ENCODE data around the gene USP3.
A peak's percentile ranks its signal among the peaks of the same experiment; 100 is the strongest.

The USP3 gene

DNA sequence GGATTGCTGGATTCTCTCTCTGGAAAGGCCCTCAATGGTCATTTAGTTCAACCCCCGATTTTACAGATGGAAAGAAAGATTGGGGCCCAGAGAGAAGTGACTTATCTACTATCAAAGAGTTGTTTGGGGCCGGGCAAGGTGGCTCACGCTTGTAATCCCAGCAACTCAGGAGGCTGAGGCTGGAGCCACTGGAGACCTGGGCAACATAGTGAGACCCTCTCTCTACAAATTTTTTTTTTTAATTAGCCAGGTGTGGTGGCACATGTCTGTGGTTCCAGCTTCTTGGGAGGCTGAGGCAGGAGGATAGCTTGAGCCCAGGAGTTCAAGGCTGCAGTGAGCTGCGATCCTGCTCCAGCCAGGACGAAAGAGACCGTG, 5.2 kb upstream of the USP3 start:
- no peak for DNase-seq

DNA sequence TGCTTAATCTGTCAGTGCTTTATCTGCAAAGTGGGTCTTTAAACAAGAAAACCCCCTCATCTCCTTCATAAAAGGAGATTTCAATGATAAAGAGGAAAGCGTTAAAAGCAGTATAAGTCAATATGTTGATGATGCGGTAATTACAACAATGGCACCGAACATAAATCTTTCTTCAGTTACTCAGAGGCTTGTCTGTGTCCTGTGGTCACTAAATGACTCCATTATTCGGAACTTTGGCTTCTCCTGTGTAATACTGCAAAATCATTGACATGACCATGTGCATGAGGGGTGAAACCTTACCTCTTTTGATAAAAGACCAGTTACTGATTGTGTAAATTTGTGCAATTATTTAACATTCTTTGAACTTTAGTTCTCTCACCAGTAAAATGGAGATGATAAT, 4.8 kb upstream of the USP3 start:
- no peak for DNase-seq

- DNase-seq = no peak
These were observed 3.8 kb upstream of the USP3 start for GRCh38 chr15:63500265-63501250.

GRCh38 chr15:63501256-63502089, 2.9 kb upstream of the USP3 start:
- peak; percentile 44 for DNase-seq

- DNase-seq = no peak
These were observed 2.1 kb upstream of the USP3 start for GRCh38 chr15:63502137-63502766.

GRCh38 chr15:63502843-63503738, 1.3 kb upstream of the USP3 start:
- DNase-seq = peak; percentile 71

DNA sequence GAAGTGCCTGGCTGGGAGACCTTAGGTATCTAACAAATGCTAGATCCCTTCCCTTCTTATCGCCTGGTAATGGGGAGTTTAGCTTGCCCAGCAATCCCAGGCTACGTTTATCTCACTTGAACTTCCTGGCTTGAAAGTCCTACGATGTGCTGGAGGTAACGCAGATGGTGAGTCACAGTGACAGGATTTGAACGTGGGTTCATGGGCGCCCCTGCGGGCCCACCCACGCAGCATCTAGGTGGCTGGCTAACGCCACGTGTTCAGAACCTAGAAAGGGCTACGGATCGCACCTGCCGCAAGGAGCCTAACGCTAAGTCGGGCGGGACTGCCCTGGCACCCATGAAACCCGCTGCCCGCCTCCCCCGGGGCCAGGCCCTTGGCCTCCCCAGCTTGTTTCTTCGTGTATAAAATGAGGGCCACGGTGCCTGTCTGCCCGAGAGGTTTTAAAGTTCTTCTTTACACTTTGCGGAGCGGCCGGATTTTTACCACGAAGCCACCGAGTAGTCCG, 600 bp upstream of the USP3 start:
- DNase-seq = peak; percentile 92

DNA sequence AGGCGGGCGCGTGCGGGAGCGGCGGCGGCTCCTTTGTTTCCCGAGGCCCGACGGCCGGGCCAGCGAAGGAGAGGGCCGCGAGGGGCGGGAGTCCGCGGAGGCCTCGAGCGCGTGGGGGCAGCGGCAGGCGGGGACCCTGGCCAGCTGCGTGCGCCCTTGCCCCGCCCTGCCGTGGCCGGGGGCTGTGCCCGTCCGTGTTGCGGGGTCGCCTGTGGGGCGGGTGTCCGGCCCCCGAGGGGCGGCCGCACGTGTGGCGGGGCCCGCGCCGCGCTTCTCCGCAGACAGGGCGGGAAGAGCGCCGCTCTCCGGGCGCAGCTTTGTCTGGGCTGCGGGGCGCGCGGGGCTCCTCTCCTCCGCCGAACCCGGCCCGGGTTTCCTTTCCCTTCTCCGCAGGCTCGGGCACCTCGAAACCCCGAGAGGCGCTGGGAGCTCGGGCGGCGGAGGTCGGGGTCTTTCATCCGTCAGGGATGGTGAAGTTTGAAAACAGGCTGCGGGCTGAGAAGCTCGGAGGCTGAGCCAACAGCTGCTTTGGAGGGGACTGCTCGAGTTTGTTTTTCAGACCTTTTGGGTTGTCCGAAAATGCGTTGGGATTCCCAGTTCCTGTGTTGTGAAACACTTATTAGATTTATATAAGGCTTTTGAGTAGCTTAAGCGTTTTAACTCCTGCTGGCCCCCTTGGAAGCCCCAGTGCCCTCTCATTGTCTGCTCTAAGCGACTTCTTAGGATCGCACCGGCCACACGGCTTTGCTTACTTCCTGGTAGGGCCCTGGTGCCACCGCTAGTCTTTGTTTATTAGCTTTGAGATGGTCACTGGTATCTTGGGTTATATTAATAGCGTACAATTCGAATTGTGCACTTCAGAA, 817 bp downstream of the USP3 start:
- DNase-seq = peak; percentile 51

GRCh38 chr15:63505842-63506222, 1.4 kb downstream of the USP3 start:
- no peak for DNase-seq

- DNase-seq = peak; percentile 50
These were observed 2.2 kb downstream of the USP3 start for GRCh38 chr15:63506537-63507035.

- no peak for DNase-seq
These were observed 3.8 kb downstream of the USP3 start for GRCh38 chr15:63507878-63508818.

DNA sequence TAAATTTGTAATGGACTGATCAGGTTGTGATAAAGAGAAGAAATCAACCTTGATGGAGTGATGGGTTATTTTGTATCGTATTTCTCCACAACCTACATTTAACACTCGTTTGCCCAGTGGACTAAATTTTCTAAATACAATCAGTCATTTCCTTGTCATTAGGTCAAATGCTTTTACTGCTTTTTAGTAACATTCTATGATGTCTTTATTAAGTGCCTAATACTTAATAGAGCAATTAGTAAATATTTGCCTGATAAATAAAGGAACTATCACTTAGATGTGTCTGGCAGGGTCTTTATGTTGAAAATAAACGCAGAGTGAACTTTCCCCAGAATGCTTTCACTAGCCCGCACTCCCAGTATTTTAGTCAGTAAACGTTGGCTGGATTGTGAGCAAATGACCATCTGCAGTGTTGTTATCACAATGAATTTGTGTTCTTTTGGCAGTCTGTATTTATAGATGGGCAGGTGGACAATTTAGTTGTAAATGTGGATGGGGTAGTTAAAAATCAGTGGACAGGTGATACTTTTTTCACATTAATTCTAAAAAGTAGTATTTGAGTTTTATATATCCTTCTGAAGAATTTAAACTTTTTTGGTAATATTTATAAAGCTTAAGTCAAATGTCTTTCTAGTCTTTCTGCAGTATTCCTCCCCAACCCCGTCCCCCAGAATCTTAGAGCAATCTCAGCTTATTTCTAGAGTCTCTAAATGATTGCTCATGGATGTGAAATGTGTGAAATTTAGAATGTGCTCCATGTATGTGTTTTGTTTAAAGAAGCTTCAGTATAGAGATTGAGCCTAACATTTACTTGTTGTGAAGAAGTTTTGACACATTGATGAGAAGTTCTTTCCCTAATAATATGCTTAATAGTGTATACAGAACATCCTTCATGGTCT, 4.9 kb downstream of the USP3 start:
- DNase-seq = no peak

- DNase-seq = no peak
These were observed 5.9 kb downstream of the USP3 start for GRCh38 chr15:63509955-63510940.

GRCh38 chr15:63512148-63512547, 7.8 kb downstream of the USP3 start:
- no peak for DNase-seq

- DNase-seq = no peak
These were observed 8.9 kb downstream of the USP3 start for GRCh38 chr15:63513271-63513670.

DNA sequence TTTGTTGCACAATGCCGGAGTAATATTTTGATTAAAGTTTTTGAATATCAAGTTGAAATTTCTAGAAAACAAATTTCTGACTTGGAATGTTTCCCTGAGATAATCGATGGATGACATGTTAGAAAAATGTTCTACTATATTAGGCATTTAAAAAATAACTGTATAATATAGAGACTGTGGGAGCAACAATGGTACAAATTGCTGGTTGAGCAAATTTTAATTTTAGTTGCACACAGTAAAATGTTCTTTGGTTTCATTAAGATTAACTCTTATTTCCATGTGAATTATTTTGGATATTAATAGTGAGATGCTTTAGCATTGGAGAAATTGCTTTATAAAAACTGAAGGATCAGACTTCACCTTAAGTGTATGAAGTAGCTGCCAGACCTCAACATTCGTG, 9.3 kb downstream of the USP3 start:
- no peak for DNase-seq

GRCh38 chr15:63514531-63514943, 10.1 kb downstream of the USP3 start:
- no peak for DNase-seq

All from central memory CD4-positive, alpha-beta T cell (primary cell).